ENCODE measurements around the gene CHAT. TPM values are rescaled to one million over a fixed set of nuclear protein-coding genes. Genes with fewer than 3 reads are reported as not detected.

The CHAT gene
- polyA plus RNA-seq, 1 donor from 2014 or later, result not detected

DNA sequence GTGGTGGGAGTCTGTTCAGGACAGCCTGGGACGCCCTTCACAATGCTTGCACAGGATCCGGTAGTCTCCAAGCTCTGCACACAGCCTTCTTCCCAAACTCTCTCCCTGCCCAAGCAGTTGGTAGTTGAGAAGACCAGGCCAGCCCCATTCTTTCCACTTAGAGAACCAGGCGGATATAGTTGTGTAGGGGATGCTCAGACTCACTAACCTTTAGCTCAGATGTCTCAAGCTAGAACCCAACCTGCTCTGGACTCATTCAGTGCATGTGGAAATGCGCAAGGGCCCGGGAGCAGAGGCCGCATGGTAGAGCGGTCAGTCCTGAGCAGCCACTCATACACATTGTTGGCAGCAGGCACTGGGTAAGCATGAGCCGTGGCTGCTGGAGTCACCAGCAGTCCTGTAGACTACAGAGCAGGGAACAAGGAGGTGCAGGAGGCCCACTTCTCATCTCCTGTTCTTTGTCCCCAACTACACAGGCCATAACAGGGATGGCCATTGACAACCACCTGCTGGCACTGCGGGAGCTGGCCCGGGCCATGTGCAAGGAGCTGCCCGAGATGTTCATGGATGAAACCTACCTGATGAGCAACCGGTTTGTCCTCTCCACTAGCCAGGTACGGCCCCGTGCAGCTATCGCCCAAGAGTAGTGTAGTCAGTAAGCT lies 48.5 kb downstream of the CHAT start:
- no peak overlapping the region for H3K27ac ChIP-seq (ENCODE audit: low read length)
- TF ChIP-seq MXI1 (conservative IDR thresholded peaks at IDR 0.05; ENCODE audit: poor library complexity, severe bottlenecking), result no peak
- no peak for TF ChIP-seq EP300 (conservative IDR thresholded peaks at IDR 0.05; ENCODE audit: poor library complexity, severe bottlenecking)
- TF ChIP-seq, protein P1, sequence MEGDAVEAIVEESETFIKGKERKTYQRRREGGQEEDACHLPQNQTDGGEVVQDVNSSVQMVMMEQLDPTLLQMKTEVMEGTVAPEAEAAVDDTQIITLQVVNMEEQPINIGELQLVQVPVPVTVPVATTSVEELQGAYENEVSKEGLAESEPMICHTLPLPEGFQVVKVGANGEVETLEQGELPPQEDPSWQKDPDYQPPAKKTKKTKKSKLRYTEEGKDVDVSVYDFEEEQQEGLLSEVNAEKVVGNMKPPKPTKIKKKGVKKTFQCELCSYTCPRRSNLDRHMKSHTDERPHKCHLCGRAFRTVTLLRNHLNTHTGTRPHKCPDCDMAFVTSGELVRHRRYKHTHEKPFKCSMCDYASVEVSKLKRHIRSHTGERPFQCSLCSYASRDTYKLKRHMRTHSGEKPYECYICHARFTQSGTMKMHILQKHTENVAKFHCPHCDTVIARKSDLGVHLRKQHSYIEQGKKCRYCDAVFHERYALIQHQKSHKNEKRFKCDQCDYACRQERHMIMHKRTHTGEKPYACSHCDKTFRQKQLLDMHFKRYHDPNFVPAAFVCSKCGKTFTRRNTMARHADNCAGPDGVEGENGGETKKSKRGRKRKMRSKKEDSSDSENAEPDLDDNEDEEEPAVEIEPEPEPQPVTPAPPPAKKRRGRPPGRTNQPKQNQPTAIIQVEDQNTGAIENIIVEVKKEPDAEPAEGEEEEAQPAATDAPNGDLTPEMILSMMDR (IDR thresholded peaks at IDR 0.05; ENCODE audit: poor library complexity, severe bottlenecking), result no peak
- TF ChIP-seq SMC3 (conservative IDR thresholded peaks at IDR 0.05; ENCODE audit: poor library complexity), result no peak
- no peak for TF ChIP-seq EZH2 (IDR thresholded peaks at IDR 0.05; ENCODE audit: borderline replicate concordance, insufficient read depth, low read length, poor library complexity, severe bottlenecking)
- no peak for TF ChIP-seq TAF1 (IDR thresholded peaks at IDR 0.05; ENCODE audit: low read depth)
- TF ChIP-seq, protein P2, sequence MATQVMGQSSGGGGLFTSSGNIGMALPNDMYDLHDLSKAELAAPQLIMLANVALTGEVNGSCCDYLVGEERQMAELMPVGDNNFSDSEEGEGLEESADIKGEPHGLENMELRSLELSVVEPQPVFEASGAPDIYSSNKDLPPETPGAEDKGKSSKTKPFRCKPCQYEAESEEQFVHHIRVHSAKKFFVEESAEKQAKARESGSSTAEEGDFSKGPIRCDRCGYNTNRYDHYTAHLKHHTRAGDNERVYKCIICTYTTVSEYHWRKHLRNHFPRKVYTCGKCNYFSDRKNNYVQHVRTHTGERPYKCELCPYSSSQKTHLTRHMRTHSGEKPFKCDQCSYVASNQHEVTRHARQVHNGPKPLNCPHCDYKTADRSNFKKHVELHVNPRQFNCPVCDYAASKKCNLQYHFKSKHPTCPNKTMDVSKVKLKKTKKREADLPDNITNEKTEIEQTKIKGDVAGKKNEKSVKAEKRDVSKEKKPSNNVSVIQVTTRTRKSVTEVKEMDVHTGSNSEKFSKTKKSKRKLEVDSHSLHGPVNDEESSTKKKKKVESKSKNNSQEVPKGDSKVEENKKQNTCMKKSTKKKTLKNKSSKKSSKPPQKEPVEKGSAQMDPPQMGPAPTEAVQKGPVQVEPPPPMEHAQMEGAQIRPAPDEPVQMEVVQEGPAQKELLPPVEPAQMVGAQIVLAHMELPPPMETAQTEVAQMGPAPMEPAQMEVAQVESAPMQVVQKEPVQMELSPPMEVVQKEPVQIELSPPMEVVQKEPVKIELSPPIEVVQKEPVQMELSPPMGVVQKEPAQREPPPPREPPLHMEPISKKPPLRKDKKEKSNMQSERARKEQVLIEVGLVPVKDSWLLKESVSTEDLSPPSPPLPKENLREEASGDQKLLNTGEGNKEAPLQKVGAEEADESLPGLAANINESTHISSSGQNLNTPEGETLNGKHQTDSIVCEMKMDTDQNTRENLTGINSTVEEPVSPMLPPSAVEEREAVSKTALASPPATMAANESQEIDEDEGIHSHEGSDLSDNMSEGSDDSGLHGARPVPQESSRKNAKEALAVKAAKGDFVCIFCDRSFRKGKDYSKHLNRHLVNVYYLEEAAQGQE (IDR thresholded peaks at IDR 0.05; ENCODE audit: borderline replicate concordance), result no peak
- TF ChIP-seq RAD21 (conservative IDR thresholded peaks at IDR 0.05), result no peak
- TF ChIP-seq POLR2AphosphoS5 (IDR thresholded peaks at IDR 0.05), result no peak
- H3K79me2 ChIP-seq (replicated peaks; ENCODE audit: insufficient read depth, low read length), result no peaks in the 10 kb centered on the region
- no peaks in the 10 kb centered on the region for H3K9me3 ChIP-seq (ENCODE audit: low read length)
- no peak overlapping the region for H3K4me2 ChIP-seq (ENCODE audit: low read length)
- no peak overlapping the region for H3K9ac ChIP-seq (ENCODE audit: low read length)
- no peak overlapping the region for H2AFZ ChIP-seq (ENCODE audit: low read depth, low read length)
- no peaks in the 10 kb centered on the region for H4K20me1 ChIP-seq (ENCODE audit: insufficient read depth)
- no peaks in the 10 kb centered on the region for H3K36me3 ChIP-seq (ENCODE audit: insufficient read depth, low read length)
- H3F3A ChIP-seq (ENCODE audit: insufficient read depth, low read length, poor library complexity, severe bottlenecking), result no peaks in the 10 kb centered on the region
- no peak overlapping the region for H3K4me3 ChIP-seq (ENCODE audit: low read length)
- H3K27me3 ChIP-seq (ENCODE audit: insufficient read depth, low read depth, low read length), result no peaks in the 10 kb centered on the region
- no peaks in the 10 kb centered on the region for H3K9me2 ChIP-seq (ENCODE audit: insufficient read depth, low read length)

DNA sequence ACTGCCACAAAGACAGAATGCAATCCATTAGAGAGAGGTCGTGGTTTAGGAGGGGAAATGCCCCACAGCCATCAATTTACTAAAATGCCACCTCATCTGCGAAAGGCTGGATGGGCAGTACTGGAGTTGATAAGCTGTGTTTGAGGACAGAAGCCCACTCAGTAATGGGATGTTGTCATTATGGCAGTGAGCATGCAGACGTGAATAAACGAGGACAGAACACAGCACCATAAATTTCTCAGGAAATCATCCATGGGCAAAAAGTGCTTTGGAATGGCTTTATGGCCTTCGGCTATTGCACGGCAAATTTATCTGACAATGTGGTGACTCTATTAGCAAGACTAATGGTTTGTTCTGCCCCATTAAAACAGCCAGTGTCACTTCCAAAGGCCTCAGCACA lies 49.8 kb downstream of the CHAT start:
- Histone ChIP-seq H3K9ac (ENCODE audit: low read length) (no peak overlapping the region), H3K79me2 (replicated peaks; ENCODE audit: insufficient read depth, low read length) (no peaks in the 10 kb centered on the region), H4K20me1 (ENCODE audit: insufficient read depth) (no peaks in the 10 kb centered on the region), H2AFZ (ENCODE audit: low read depth, low read length) (no peak overlapping the region), H3K9me2 (ENCODE audit: insufficient read depth, low read length) (no peaks in the 10 kb centered on the region), H3K27ac (ENCODE audit: low read length) (no peak overlapping the region), H3F3A (ENCODE audit: insufficient read depth, low read length, poor library complexity, severe bottlenecking) (no peaks in the 10 kb centered on the region), H3K4me2 (ENCODE audit: low read length) (no peak overlapping the region), H3K4me3 (ENCODE audit: low read length) (no peak overlapping the region), H3K36me3 (ENCODE audit: insufficient read depth, low read length) (no peaks in the 10 kb centered on the region), H3K27me3 (ENCODE audit: insufficient read depth, low read depth, low read length) (no peaks in the 10 kb centered on the region), H3K9me3 (ENCODE audit: low read length) (no peaks in the 10 kb centered on the region)
- TF ChIP-seq, protein P2 (IDR thresholded peaks at IDR 0.05; ENCODE audit: borderline replicate concordance), result no peak
- TF ChIP-seq EZH2 (IDR thresholded peaks at IDR 0.05; ENCODE audit: borderline replicate concordance, insufficient read depth, low read length, poor library complexity, severe bottlenecking) (no peak), SMC3 (conservative IDR thresholded peaks at IDR 0.05; ENCODE audit: poor library complexity) (no peak), POLR2AphosphoS5 (IDR thresholded peaks at IDR 0.05) (no peak)

All from neural cell (in vitro differentiated cells).